Ammon's horn (tissue), 1 donor: ENCODE data around the gene ELP4.

Experiments used
- DNase-seq: peaks from one replicate; pipeline ENCODE4 v3.0.0-alpha.2; 2016; ENCODE audit warnings: low spot score

Gene ELP4

DNA sequence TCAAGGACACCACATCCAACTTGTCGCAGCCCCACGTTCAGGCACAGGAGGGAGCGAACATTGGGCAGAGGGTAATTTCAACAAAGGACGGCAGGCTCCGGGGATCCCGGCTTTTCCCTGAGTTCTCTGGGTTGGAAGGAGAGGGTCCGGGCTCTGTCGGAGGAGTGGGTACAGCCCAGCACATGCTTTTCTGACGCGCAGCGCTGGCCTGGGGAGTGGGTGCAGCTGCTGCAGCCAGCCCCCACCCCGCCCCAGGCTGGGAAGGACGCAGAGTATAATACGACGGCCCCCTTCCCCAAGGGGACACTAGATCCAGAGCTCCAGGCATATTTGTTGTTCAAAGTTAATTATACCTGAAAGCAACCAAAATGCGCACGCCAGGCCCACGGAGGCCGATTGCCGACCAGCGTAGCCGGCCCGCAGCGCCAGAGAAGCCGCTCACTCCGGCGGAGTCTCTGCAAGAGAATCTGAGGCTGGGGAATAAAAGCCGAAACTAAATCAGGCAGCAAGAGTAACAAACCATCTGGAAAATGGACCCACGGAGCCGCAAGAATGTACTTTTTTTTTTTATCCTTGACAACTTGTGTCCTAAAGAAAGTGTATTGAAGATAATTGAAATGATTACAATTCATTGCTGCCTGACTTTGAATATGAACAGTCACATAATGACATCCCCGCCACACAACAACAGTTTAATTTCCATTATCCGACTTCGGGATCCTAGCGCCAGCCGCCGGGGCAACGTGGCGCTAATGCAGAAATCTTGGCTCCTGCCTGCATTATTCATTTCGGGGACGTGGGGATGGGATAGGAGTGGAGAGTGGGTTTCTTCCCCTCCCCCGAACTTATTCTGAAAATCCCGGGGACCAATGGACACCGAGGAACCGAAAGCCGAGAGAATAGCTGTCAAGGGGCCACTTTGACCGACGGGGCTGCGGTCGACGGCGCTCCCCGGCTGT, 315.6 kb downstream of the ELP4 start:
- no peak for DNase-seq

DNA sequence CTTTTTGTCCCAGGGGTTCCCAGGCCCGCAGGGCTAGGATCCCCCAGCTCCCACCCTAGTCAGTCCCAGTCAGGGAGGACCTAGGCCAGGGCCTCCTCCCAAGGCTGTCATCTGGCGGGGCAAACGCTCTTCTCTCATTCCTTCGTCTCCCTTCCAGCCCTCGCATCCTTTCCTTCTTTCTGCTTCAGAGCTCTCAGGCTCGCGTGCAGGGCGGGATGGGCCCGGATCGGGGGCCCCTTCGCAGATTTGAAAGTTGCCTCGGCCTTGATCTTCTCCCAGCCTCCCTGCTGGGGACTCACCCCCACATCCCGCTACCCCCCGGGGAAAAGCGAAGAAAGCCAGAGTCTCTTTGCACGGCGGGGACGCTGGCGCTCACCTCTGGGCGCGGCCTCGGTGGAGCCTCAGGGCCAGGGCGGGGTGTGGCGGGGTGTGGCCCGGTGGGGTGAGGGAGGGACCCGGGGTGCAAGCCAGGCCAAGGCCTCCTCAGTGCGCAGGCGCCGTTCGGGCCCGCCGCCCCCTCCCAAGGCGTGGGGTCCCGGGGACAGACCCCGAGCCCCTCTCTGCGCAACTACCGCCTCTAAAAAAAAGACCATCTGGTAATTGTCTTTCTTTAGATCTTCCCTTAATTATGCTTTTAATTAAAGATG, 316.4 kb downstream of the ELP4 start:
- DNase-seq, result no peak

DNA sequence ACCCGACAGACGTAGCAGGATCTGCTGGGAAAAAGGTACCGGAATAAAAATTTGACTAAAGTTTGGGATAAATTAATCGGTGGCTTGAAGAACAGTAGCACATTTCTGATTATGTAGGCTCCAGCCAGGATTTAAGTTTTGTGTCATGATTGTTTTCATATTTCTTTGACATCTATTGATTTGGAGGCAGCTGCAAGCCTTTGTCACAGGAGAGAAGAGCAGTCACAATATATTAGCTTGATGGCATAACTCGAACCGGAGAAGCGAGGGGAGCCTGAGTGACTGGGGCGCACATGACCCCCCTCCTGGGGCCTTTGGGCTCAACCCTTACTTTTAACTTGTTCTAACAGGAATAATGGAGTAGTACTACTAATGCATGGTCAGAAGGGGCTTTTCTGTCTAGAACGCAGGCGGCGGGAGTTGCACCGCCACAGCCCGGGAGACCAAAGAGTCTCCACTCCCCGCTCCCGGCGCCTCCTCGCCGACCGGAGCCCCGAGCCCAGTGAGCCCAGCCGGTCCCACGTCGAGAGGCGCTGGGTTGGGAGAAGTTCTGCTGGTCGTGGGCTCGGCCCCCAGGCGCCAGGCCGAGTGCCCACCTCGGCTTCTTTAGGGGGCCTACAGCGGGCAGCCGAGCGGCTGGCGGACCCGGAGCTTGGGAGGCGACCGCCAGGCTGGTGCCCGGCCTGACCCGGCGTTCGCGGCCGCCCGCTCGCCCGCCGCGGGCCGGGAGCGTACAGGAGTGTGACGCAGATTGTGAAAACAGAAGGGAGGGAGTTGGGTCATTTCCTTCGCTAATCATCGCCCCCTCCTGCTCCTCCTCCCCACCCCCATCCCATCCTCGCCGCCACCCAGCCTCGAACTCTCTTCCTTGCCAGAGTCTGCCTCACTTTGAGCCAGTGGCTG, 317.2 kb downstream of the ELP4 start:
- DNase-seq, result no peak

DNA sequence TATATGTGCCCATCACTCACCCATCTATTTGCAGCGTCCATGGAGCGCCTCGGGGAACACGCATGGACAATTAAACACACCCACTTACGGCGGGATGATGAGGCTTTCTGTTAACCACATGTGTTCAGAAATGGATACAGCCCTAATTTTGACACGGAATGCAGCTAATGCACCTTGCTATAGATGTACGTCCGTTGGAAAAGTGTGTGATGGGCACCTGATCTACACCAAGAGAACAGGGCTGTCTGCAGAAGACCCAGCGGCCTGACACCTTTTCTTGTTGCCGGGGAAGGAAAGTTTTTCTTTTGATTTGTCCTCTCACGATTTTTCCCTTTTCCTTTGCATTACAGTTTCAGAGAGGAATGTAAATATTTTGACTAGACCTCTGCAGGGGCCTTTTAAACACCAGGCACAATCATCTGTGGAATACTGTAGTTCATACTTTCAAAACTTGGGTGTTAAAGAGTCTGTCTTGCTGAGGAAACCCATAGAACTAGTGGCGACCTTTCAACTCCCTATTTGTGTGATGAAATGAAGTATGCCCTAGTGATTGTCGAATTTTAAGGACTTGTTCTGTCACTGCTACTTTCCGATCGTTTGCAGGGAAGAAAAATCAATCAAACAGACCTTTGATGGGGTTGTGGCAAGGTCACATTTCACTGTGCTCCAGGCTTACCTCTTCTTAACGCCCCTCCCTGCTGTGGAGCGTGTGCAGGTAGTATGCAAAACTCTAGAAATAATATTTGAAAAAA, 318.1 kb downstream of the ELP4 start:
- no peak for DNase-seq

DNA sequence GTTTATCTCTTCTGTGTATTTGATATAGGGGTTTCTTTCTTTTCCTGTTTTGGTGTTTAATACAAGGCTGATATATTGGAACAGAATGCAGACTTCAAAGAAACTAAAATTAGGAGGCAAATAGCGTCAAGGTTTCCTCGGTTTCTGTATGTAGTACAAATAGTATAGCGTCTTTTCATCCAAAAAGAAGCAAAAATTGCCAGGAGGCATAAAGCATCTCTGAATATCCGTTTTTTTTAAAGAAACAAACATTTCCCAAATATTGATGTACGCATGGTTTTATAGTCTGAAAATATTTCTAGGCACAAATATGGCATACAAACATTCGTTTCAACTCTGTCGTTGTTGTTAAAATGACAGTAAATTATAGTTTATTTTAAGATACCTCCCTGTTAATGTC, 318.6 kb downstream of the ELP4 start:
- no peak for DNase-seq

DNA sequence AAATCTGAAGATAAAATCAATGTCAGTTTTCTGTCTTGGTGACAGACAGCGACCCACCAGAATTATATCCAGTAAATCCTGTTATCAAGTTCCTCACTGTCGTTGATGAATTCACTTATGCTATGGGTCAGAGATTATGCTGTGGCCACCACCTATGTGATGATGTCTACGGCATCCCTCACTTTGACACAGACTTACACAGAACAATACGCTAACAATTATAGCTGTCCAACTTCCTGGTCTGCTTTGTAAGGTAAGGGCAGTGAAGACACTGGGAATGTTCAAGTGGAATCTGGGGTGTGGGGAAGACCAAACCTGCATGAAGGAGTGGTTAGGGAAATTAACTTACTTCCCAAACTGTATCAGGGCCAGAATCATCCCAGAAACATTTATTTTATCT, 320.8 kb downstream of the ELP4 start:
- DNase-seq, result no peak

DNA sequence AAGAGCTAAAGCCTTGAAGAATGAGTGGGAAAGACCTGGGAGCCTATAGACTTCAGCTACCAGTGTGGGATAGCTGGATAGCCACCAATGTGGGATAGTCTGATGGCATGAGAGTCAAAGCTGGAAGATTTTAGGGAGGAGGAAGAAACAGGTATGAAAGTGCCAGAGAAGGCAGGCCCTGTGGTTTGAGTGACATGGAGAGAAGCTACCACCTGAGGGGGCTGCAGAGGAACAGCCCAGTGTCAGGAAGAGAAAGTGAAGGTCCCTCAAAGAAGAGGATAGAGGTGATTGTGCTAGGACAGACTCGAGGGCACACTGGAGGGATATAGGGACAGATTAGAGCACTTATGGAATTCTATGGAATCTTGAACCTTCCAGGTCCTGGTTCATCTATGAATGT, 324.7 kb downstream of the ELP4 start:
- no peak for DNase-seq
